CD4-positive, alpha-beta memory T cell (primary cell): ENCODE data around the gene HRG. TPM values are rescaled to one million over a fixed set of nuclear protein-coding genes. Genes with fewer than 3 reads are reported as not detected.

Source experiments
- CTCF ChIA-PET: fragments of 350-600 bp; sonication (Branson Sonifier 250); formaldehyde crosslinking; loops from one replicate; lab custom pipeline; 2021; ENCODE audit warnings: inconsistent platforms; ENCODE audit not compliant: partially characterized antibody; lab: Charles Lee
- POLR2A ChIA-PET: fragments of 350-600 bp; sonication (Branson Sonifier 250); formaldehyde crosslinking; loops from one replicate; lab custom pipeline; 2021; ENCODE audit not compliant: partially characterized antibody; lab: Charles Lee
- DNase-seq, 5 donors: peaks; one replicate each; pipeline versions ENCODE4 v3.0.0 to v3.0.0-alpha.2; 2020 to 2022; ENCODE audit warnings: mixed read lengths in 1 of 5
- H3K27ac ChIP-seq: one replicate; pipeline ENCODE4 v1.7.0; 2013; ENCODE audit warnings: low read depth, low read length
- H3K27me3 ChIP-seq: 2 replicates; pipeline ENCODE4 v1.7.0; 2013; ENCODE audit warnings: mild to moderate bottlenecking, low read length, moderate library complexity; ENCODE audit not compliant: insufficient read depth
- H3K36me3 ChIP-seq: 2 replicates; pipeline ENCODE4 v1.7.0; 2013; ENCODE audit warnings: mild to moderate bottlenecking, low read length, moderate library complexity; ENCODE audit not compliant: insufficient read depth
- H3K4me1 ChIP-seq: 2 replicates; pipeline ENCODE4 v1.7.0; 2013; ENCODE audit warnings: mild to moderate bottlenecking, low read length, moderate library complexity; ENCODE audit not compliant: insufficient read depth
- H3K4me3 ChIP-seq, 2 donors: one replicate each; pipeline ENCODE4 v1.7.0; 2013; ENCODE audit warnings: low read length in 2 of 2, mild to moderate bottlenecking in 1 of 2
- H3K9me3 ChIP-seq, 2 donors: one replicate each; pipeline ENCODE4 v1.7.0; 2013; ENCODE audit warnings: low read length in 2 of 2, control low read depth in 1 of 2; ENCODE audit not compliant: control insufficient read depth in 1 of 2
- H3K27ac Mint-ChIP-seq, 7 donors: one replicate each; pipeline ENCODE4 v1.8.0; 2020 to 2021; ENCODE audit warnings: mixed read lengths in 7 of 7, mild to moderate bottlenecking in 6 of 7, inconsistent platforms in 3 of 7, moderate library complexity in 3 of 7
- H3K27me3 Mint-ChIP-seq, 2 donors: one replicate each; pipeline ENCODE4 v1.8.0; 2020 to 2021; ENCODE audit warnings: mixed read lengths in 2 of 2
- H3K36me3 Mint-ChIP-seq, 2 donors: one replicate each; pipeline ENCODE4 v1.8.0; 2020 to 2021; ENCODE audit warnings: mixed read lengths in 2 of 2, inconsistent platforms in 1 of 2, mild to moderate bottlenecking in 1 of 2
- H3K4me1 Mint-ChIP-seq, 4 donors: one replicate each; pipeline ENCODE4 v1.8.0; 2020 to 2021; ENCODE audit warnings: mixed read lengths in 4 of 4, mild to moderate bottlenecking in 1 of 4
- H3K4me3 Mint-ChIP-seq, 8 donors: one replicate each; pipeline ENCODE4 v1.8.0; 2020 to 2021; ENCODE audit warnings: mixed read lengths in 8 of 8, mild to moderate bottlenecking in 7 of 8, moderate library complexity in 6 of 8, inconsistent platforms in 3 of 8
- H3K9me3 Mint-ChIP-seq, 8 donors: one replicate each; pipeline ENCODE4 v1.8.0; 2020 to 2021; ENCODE audit warnings: mixed read lengths in 8 of 8, mild to moderate bottlenecking in 5 of 8, inconsistent platforms in 3 of 8, moderate library complexity in 1 of 8
- intact Hi-C: fragments of 100-400 bp; cut with micrococcal nuclease; formaldehyde crosslinking; loops from one replicate; pipeline ENCODE4 v1.15.1; 2023
- polyA plus RNA-seq, 2 donors: library from polyadenylated mRNA; unstranded; fragments of 300-500 nt; fragmentation: Illumina TruSeq; gene quantifications; one replicate each; pipeline ENCODE4 v1.2.3, GENCODE V29; 2021
- total RNA-seq, 2 experiments: library from RNA; stranded (reverse); gene quantifications; one replicate each; pipeline ENCODE4 v1.2.3, GENCODE V29; 2021

The HRG gene
- total and polyA plus RNA-seq, 4 experiments from 2014 or later, result not detected

GRCh38 chr3:186620213-186621092, 45.4 kb upstream of the HRG start:
- CTCF ChIA-PET, result interaction anchor here (0.7 to 6.9 kb wide), 8 partner anchors 9 to 751 kb away, joined by 3 to 58 read pairs (median 3); no protein-coding TSS in a partner anchor

GRCh38 chr3:186621894-186622650, 43.7 kb upstream of the HRG start:
- Histone ChIP-seq H3K4me1 (peaks cover 4% of the 10 kb centered on the region), H3K4me3 (no peak overlapping the region), H3K27ac (no peak overlapping the region), H3K36me3 (no peaks in the 10 kb centered on the region), H3K9me3 (no peaks in the 10 kb centered on the region), H3K27me3 (no peaks in the 10 kb centered on the region)
- Mint-ChIP-seq H3K27me3 (peaks cover 8 to 14% of the 10 kb centered on the region in 2 donors), H3K9me3 (no peaks in the 10 kb centered on the region), H3K36me3 (no peaks in the 10 kb centered on the region), H3K4me1 (peaks cover 2 to 6% (median 4%) of the 10 kb centered on the region in 4 donors), H3K4me3 (no peak overlapping the region), H3K27ac (no peak overlapping the region)
- CTCF ChIA-PET, result interaction anchor here (0.6 to 1.7 kb wide), 2 partner anchors 67 to 679 kb away, joined by 3 to 4 read pairs; no protein-coding TSS in a partner anchor
- intact Hi-C loops, result no loop called here
- POLR2A ChIA-PET, result no interaction called here
- DNase-seq, result no peak

More at GRCh38 chr3:186620213-186621092, 45.4 kb upstream of the HRG start:
- Mint-ChIP-seq H3K27ac (no peak overlapping the region), H3K36me3 (no peaks in the 10 kb centered on the region), H3K9me3 (no peaks in the 10 kb centered on the region), H3K4me1 (peaks cover 5 to 15% (median 9%) of the 10 kb centered on the region in 4 donors), H3K27me3 (peaks cover 11 to 15% of the 10 kb centered on the region in 2 donors), H3K4me3 (no peak overlapping the region)
- Histone ChIP-seq H3K4me1 (peaks cover 10% of the 10 kb centered on the region), H3K27ac (no peak overlapping the region), H3K9me3 (no peaks in the 10 kb centered on the region), H3K27me3 (no peaks in the 10 kb centered on the region), H3K4me3 (no peak overlapping the region), H3K36me3 (no peaks in the 10 kb centered on the region)
- intact Hi-C loops, result no loop called here
- POLR2A ChIA-PET, result no interaction called here
- DNase-seq, result no peak

- Mint-ChIP-seq H3K27ac (no peak overlapping the region), H3K4me3 (no peak overlapping the region), H3K4me1 (no peaks in the 10 kb centered on the region), H3K36me3 (no peaks in the 10 kb centered on the region), H3K27me3 (peaks cover 6 to 12% of the 10 kb centered on the region in 2 donors), H3K9me3 (peaks cover 0 to under 1% (median 0%) of the 10 kb centered on the region in 8 donors)
- H3K27ac ChIP-seq, result no peak overlapping the region
- no peaks in the 10 kb centered on the region for H3K36me3 ChIP-seq
- ChIA-PET CTCF (interaction anchor here (0.5 to 4.7 kb wide), 3 partner anchors 7 to 679 kb away, joined by 3 to 37 read pairs (median 4); partner anchors contain the start of gene AHSG), POLR2A (no interaction called here)
- H3K4me1 ChIP-seq, result no peaks in the 10 kb centered on the region
- no peaks in the 10 kb centered on the region for H3K9me3 ChIP-seq
- H3K27me3 ChIP-seq, result no peaks in the 10 kb centered on the region
- intact Hi-C loops, result no loop called here
- no peak overlapping the region for H3K4me3 ChIP-seq
- DNase-seq, result no peak
Observed at GRCh38 chr3:186622651-186623310, 43.0 kb upstream of the HRG start.

- ChIA-PET POLR2A (no interaction called here), CTCF (interaction anchor here (1.0 to 4.7 kb wide), 4 partner anchors 9 to 681 kb away, joined by 3 to 37 read pairs (median 5); partner anchors contain the start of gene AHSG)
- H3K27ac Mint-ChIP-seq, result no peak overlapping the region
- no peak for DNase-seq
- Histone ChIP-seq H3K27ac (no peak overlapping the region), H3K36me3 (no peaks in the 10 kb centered on the region), H3K27me3 (no peaks in the 10 kb centered on the region), H3K4me1 (no peaks in the 10 kb centered on the region), H3K9me3 (no peaks in the 10 kb centered on the region), H3K4me3 (no peak overlapping the region)
- peaks cover 8 to 9% of the 10 kb centered on the region in 2 donors for H3K27me3 Mint-ChIP-seq
- H3K9me3 Mint-ChIP-seq, result peaks cover 0 to 2% (median 0%) of the 10 kb centered on the region in 8 donors
- H3K36me3 Mint-ChIP-seq, result no peaks in the 10 kb centered on the region
- intact Hi-C loops, result no loop called here
- H3K4me3 Mint-ChIP-seq, result no peak overlapping the region
- no peaks in the 10 kb centered on the region for H3K4me1 Mint-ChIP-seq
Observed at GRCh38 chr3:186624598-186624997, 41.2 kb upstream of the HRG start.

- Histone ChIP-seq H3K36me3 (no peaks in the 10 kb centered on the region), H3K27ac (no peak overlapping the region), H3K4me1 (no peaks in the 10 kb centered on the region), H3K4me3 (no peak overlapping the region), H3K27me3 (no peaks in the 10 kb centered on the region), H3K9me3 (no peaks in the 10 kb centered on the region)
- H3K27me3 Mint-ChIP-seq, result peaks cover 9 to 10% of the 10 kb centered on the region in 2 donors
- intact Hi-C loops, result no loop called here
- CTCF ChIA-PET, result interaction anchor here (1.5 to 4.7 kb wide), 3 partner anchors 10 to 366 kb away, joined by 3 to 37 read pairs (median 7); partner anchors contain the start of gene AHSG
- H3K36me3 Mint-ChIP-seq, result no peaks in the 10 kb centered on the region
- no peak for DNase-seq
- no peak overlapping the region for H3K27ac Mint-ChIP-seq
- H3K4me3 Mint-ChIP-seq, result no peak overlapping the region
- H3K9me3 Mint-ChIP-seq, result peaks cover 0 to 2% (median 0%) of the 10 kb centered on the region in 8 donors
- H3K4me1 Mint-ChIP-seq, result no peaks in the 10 kb centered on the region
- POLR2A ChIA-PET, result no interaction called here
Observed at GRCh38 chr3:186625600-186626042, 40.2 kb upstream of the HRG start.

GRCh38 chr3:186626254-186626847, 39.5 kb upstream of the HRG start:
- H3K27ac ChIP-seq, result no peak overlapping the region
- Mint-ChIP-seq H3K4me1 (peaks cover 0 to 1% (median 0%) of the 10 kb centered on the region in 4 donors), H3K9me3 (peaks cover 0 to 2% (median 0%) of the 10 kb centered on the region in 8 donors), H3K27ac (no peak overlapping the region), H3K36me3 (no peaks in the 10 kb centered on the region), H3K4me3 (no peak overlapping the region), H3K27me3 (peaks cover 5 to 14% of the 10 kb centered on the region in 2 donors)
- intact Hi-C loops, result no loop called here
- POLR2A ChIA-PET, result no interaction called here
- no peaks in the 10 kb centered on the region for H3K9me3 ChIP-seq
- H3K36me3 ChIP-seq, result no peaks in the 10 kb centered on the region
- no peak overlapping the region for H3K4me3 ChIP-seq
- CTCF ChIA-PET, result interaction anchor here (2.5 to 4.7 kb wide), 2 partner anchors 11 to 195 kb away, joined by 7 to 37 read pairs; partner anchors contain the start of gene AHSG
- DNase-seq, result no peak
- H3K27me3 ChIP-seq, result no peaks in the 10 kb centered on the region
- H3K4me1 ChIP-seq, result no peaks in the 10 kb centered on the region
